HFFc6 (cell line): ENCODE measurements around the gene VPS39. TPM values are rescaled to one million over a fixed set of nuclear protein-coding genes. Genes with fewer than 3 reads are reported as not detected.
A peak's percentile ranks its signal among the peaks of the same experiment; 100 is the strongest.
"Not testable (repeated sequence)": the region's sequence is repeated elsewhere in the genome, so short reads cannot be mapped to it uniquely, and the experiment has no call there.

Experiments used
- DNase-seq: peaks from one replicate; pipeline ENCODE4 v3.0.0-alpha.2; 2018
- H3K27ac Mint-ChIP-seq: 2 replicates; pipeline ENCODE4 v1.8.0; 2020; ENCODE audit warnings: mild to moderate bottlenecking, mixed read lengths
- H3K27me3 Mint-ChIP-seq: 2 replicates; pipeline ENCODE4 v1.8.0; 2021; ENCODE audit warnings: mild to moderate bottlenecking, moderate library complexity, mixed read lengths; ENCODE audit not compliant: insufficient read depth
- H3K36me3 Mint-ChIP-seq: 2 replicates; pipeline ENCODE4 v1.8.0; 2021; ENCODE audit warnings: low read depth, mixed read lengths
- H3K4me1 Mint-ChIP-seq: 2 replicates; pipeline ENCODE4 v1.8.0; 2020; ENCODE audit warnings: low read depth, mixed read lengths
- H3K4me3 Mint-ChIP-seq: 2 replicates; pipeline ENCODE4 v1.8.0; 2020; ENCODE audit warnings: mild to moderate bottlenecking, moderate library complexity, mixed read lengths
- H3K9me3 Mint-ChIP-seq: 2 replicates; pipeline ENCODE4 v1.8.0; 2020; ENCODE audit warnings: mild to moderate bottlenecking, mixed read lengths
- total RNA-seq, 6 experiments: library from RNA; stranded (reverse); fragmentation: NEBNext Ultra II Directional; extraction: Animal tissue kit (Norgen Biotek cat#: 25700); gene quantifications; 2 replicates in 1 of 6; 3 replicates in 5 of 6; pipeline ENCODE4 v1.2.3, GENCODE V29; 2021
- TF ChIP-seq, protein P1 (sequence below): fragments of 200-600 bp; sonication (generic); IDR thresholded peaks from 2 replicates; pipeline ENCODE4 v1.5.0; 2021; ENCODE audit warnings: antibody characterized with exemption, mild to moderate bottlenecking

Gene VPS39
- total RNA-seq, 6 experiments from 2014 or later = 51.1 to 58.5 (median 52.8) TPM

DNA sequence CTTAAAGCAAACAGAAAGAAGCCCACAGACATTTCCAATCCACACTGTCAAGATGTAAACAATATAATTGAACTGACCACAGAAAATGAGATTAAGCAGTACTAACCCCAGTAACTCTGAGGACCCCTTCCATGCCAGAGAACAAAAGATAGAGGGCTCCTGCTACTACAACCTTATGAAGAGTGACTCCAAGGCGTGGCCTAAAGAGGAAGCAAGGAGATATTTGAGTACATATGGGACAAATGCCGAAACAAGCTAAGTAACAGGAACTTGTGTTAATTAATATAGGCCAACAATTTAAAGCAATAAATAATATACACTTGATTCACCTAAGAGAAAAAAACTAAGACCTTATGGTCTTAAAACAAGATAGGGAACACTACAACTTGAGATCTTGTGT, 25.0 kb upstream of the VPS39 start:
- no peak overlapping the region for H3K27ac Mint-ChIP-seq
- no peak overlapping the region for H3K4me3 Mint-ChIP-seq
- H3K4me1 Mint-ChIP-seq = no peaks in the 10 kb centered on the region; the same call in 1 of the 2 replicates
- peaks cover 40% of the 10 kb centered on the region for H3K36me3 Mint-ChIP-seq
- TF ChIP-seq, protein P1, sequence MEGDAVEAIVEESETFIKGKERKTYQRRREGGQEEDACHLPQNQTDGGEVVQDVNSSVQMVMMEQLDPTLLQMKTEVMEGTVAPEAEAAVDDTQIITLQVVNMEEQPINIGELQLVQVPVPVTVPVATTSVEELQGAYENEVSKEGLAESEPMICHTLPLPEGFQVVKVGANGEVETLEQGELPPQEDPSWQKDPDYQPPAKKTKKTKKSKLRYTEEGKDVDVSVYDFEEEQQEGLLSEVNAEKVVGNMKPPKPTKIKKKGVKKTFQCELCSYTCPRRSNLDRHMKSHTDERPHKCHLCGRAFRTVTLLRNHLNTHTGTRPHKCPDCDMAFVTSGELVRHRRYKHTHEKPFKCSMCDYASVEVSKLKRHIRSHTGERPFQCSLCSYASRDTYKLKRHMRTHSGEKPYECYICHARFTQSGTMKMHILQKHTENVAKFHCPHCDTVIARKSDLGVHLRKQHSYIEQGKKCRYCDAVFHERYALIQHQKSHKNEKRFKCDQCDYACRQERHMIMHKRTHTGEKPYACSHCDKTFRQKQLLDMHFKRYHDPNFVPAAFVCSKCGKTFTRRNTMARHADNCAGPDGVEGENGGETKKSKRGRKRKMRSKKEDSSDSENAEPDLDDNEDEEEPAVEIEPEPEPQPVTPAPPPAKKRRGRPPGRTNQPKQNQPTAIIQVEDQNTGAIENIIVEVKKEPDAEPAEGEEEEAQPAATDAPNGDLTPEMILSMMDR = no peak
- no peak for DNase-seq
- H3K9me3 Mint-ChIP-seq = no peaks in the 10 kb centered on the region
- H3K27me3 Mint-ChIP-seq = no peaks in the 10 kb centered on the region; the same call in 1 of the 2 replicates

DNA sequence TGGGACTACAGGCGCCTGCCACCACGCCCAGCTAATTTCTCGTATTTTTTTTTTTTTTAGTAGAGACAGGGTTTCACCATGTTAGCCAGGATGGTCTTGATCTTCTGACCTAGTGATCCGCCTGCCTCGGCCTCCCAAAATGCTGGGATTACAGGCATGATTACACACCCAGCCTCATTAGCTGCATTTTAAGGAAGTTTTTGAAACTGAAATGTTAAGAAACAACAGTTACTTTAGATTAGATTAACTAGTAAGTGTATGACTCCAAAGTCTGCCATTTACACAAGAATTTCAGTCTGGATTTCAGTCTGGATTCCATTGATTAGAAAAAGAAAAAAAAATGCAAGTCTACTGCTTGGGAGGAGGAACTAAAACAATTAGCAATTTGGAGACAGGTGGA, 24.5 kb upstream of the VPS39 start:
- Mint-ChIP-seq H3K9me3 (no peaks in the 10 kb centered on the region), H3K4me1 (no peaks in the 10 kb centered on the region; the same call in 1 of the 2 replicates), H3K27me3 (no peaks in the 10 kb centered on the region; the same call in 1 of the 2 replicates), H3K36me3 (peaks cover 35% of the 10 kb centered on the region), H3K4me3 (no peak overlapping the region), H3K27ac (no peak overlapping the region)
- DNase-seq = no peak
- TF ChIP-seq, protein P1 = no peak

DNA sequence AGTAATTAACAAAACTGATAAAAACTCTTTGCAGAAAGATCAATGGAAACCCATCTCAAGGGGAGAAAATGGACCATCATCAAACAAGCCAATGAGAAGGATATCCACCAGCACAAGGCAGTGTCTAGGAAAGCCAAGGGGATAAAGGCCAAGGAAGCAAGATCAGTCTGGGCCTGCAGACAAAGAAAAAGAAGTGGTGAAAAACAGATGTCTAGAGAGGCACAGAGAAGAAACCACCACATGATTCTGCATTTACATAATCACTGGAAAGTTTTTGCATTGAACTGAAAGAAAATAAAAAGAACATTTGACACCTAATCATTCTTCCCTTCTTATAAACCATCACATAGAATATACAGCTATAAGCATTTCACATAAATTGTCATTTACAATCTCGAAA, 23.0 kb upstream of the VPS39 start:
- no peak overlapping the region for H3K4me3 Mint-ChIP-seq
- TF ChIP-seq, protein P1 = no peak
- H3K4me1 Mint-ChIP-seq = no peaks in the 10 kb centered on the region; the same call in 1 of the 2 replicates
- H3K36me3 Mint-ChIP-seq = peaks cover 26% of the 10 kb centered on the region
- H3K9me3 Mint-ChIP-seq = no peaks in the 10 kb centered on the region
- no peak for DNase-seq
- H3K27me3 Mint-ChIP-seq = no peaks in the 10 kb centered on the region; the same call in 1 of the 2 replicates
- H3K27ac Mint-ChIP-seq = no peak overlapping the region; the same call in 1 of the 2 replicates

DNA sequence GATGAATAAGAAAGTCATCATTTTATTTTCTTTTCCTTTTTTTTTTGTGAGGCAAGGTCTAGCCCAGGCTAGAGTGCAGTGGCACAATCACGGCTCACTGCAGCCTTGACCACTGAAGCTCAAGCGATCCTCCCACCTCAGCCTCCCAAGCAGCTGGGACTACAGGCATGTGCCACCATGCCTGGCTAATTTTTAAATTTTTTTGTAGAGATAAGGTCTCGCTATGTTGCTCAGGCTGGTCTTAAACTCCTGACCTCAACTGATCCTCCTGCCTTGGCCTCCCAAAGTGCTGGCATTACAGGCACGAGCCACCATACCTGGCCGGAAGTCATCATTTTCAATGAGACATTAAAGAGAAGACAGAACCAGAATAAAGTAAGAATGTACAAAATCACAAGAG, 20.9 kb upstream of the VPS39 start:
- Mint-ChIP-seq H3K36me3 (peaks cover 29% of the 10 kb centered on the region), H3K27ac (0 out of 2 replicates have a peak overlapping the region, but pooled peaks have one; percentile 0)
- H3K27me3 Mint-ChIP-seq, H3K9me3 Mint-ChIP-seq, H3K4me1 Mint-ChIP-seq, DNase-seq, H3K4me3 Mint-ChIP-seq: not testable (repeated sequence)

DNA sequence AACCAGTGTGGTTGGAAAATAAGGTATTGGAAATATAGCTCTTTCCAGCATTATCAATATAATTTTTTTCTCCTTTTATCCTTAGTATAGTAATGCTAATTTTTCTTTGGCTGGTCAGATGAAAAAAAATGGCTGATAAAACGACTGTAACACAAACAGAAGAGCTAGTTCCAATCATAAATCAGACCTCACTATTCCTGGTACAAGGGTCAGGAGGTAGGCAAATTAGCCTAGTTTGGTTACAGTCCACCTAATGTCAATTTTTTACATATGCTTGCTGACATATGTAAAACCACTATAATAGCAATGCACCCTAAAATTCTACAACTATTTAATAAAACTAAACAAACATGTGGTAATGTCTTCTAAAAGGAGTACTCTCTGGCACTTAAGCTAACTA, 19.9 kb upstream of the VPS39 start:
- no peaks in the 10 kb centered on the region; the same call in 1 of the 2 replicates for H3K4me1 Mint-ChIP-seq
- H3K36me3 Mint-ChIP-seq = peaks cover 29% of the 10 kb centered on the region
- H3K27ac Mint-ChIP-seq = no peak overlapping the region
- H3K27me3 Mint-ChIP-seq = no peaks in the 10 kb centered on the region
- no peak overlapping the region for H3K4me3 Mint-ChIP-seq
- H3K9me3 Mint-ChIP-seq = no peaks in the 10 kb centered on the region
- no peak for DNase-seq
- TF ChIP-seq, protein P1 = no peak

DNA sequence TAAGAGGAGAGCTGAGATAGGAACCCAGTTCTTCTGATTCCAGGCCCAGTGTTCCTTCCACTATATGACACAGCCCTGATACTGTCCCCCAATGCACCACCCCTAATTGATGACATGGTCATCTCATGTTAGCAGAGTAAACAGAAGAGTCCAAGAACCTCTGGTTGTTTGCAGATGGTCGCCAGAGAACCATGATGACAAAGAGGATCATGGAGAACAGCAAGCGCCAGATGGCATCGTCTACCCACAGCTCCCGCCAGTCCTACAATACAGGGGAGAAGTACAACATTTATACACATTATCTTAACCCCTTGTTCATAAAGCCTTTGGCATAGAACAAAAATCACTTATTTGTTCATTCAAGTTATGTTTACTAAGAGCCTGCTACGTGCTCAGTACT, 18.5 kb upstream of the VPS39 start:
- no peak overlapping the region for H3K4me3 Mint-ChIP-seq
- TF ChIP-seq, protein P1 = no peak

More for the DNA sequence above, 18.5 kb upstream of the VPS39 start:
- peaks cover 24% of the 10 kb centered on the region for H3K36me3 Mint-ChIP-seq
- no peaks in the 10 kb centered on the region; the same call in 1 of the 2 replicates for H3K27me3 Mint-ChIP-seq
- no peaks in the 10 kb centered on the region for H3K9me3 Mint-ChIP-seq
- no peaks in the 10 kb centered on the region for H3K4me1 Mint-ChIP-seq
- no peak overlapping the region for H3K27ac Mint-ChIP-seq
- DNase-seq = no peak
